H9 (cell line): ENCODE results near the gene NEURL1B. TPM values are rescaled to one million over a fixed set of nuclear protein-coding genes. Genes with fewer than 3 reads are reported as not detected.

Source experiments
- DNase-seq: peaks from one replicate; pipeline ENCODE4 v3.0.0-alpha.2; 2017
- H2AFZ ChIP-seq: one replicate; pipeline ENCODE4 v1.6.1; 2013; ENCODE audit warnings: mild to moderate bottlenecking, low read length, control low read depth, moderate library complexity
- H2AK5ac ChIP-seq: 2 replicates; pipeline ENCODE4 v1.6.1; 2013; ENCODE audit warnings: low read length, control low read depth, mixed read lengths; ENCODE audit not compliant: insufficient read length
- H2BK120ac ChIP-seq: one replicate; pipeline ENCODE4 v1.6.1; 2013; ENCODE audit warnings: low read depth, mild to moderate bottlenecking, low read length, control low read depth, inconsistent platforms; ENCODE audit not compliant: poor library complexity, severe bottlenecking
- H2BK12ac ChIP-seq: 2 replicates; pipeline ENCODE4 v1.6.1; 2013; ENCODE audit warnings: low read length, control low read depth, mixed read lengths, low read depth; ENCODE audit not compliant: insufficient read length
- H2BK15ac ChIP-seq: 2 replicates; pipeline ENCODE4 v1.6.1; 2013; ENCODE audit warnings: low read depth, low read length, control low read depth
- H2BK20ac ChIP-seq: one replicate; pipeline ENCODE4 v1.6.1; 2013; ENCODE audit warnings: low read depth, mild to moderate bottlenecking, low read length, control low read depth, inconsistent platforms; ENCODE audit not compliant: poor library complexity, severe bottlenecking
- H2BK5ac ChIP-seq: 2 replicates; pipeline ENCODE4 v1.6.1; 2013; ENCODE audit warnings: low read length, control low read depth, mixed read lengths; ENCODE audit not compliant: insufficient read length
- H3K14ac ChIP-seq: 2 replicates; pipeline ENCODE4 v1.6.1; 2013; ENCODE audit warnings: low read length, control low read depth; ENCODE audit not compliant: insufficient read depth
- H3K18ac ChIP-seq: 2 replicates; pipeline ENCODE4 v1.6.1; 2013; ENCODE audit warnings: low read depth, mild to moderate bottlenecking, mixed read lengths, low read length, control low read depth; ENCODE audit not compliant: insufficient read length
- H3K23ac ChIP-seq: 2 replicates; pipeline ENCODE4 v1.6.1; 2013; ENCODE audit warnings: low read length, control low read depth, mixed read lengths, low read depth; ENCODE audit not compliant: insufficient read length
- H3K23me2 ChIP-seq: 2 replicates; pipeline ENCODE4 v1.6.1; 2013; ENCODE audit warnings: low read depth, mild to moderate bottlenecking, mixed read lengths, low read length, control low read depth; ENCODE audit not compliant: insufficient read length, poor library complexity, severe bottlenecking
- H3K27ac ChIP-seq: 2 replicates; pipeline ENCODE4 v1.5.1; 2013; ENCODE audit warnings: low read length, control low read depth, mixed read lengths, low read depth; ENCODE audit not compliant: insufficient read length
- H3K27me3 ChIP-seq: 2 replicates; pipeline ENCODE4 v1.6.1; 2013; ENCODE audit warnings: low read length, control low read depth, inconsistent platforms; ENCODE audit not compliant: insufficient read depth
- H3K4ac ChIP-seq: 2 replicates; pipeline ENCODE4 v1.6.1; 2013; ENCODE audit warnings: low read depth, mild to moderate bottlenecking, control low read depth, inconsistent platforms, low read length, moderate library complexity
- H3K4me1 ChIP-seq: 2 replicates; pipeline ENCODE4 v1.6.1; 2013; ENCODE audit warnings: low read length, control low read depth, inconsistent platforms; ENCODE audit not compliant: insufficient read depth
- H3K4me2 ChIP-seq: 2 replicates; pipeline ENCODE4 v1.6.1; 2013; ENCODE audit warnings: low read length, control low read depth, mixed read lengths; ENCODE audit not compliant: insufficient read length, insufficient read depth
- H3K56ac ChIP-seq: 2 replicates; pipeline ENCODE4 v1.6.1; 2013; ENCODE audit warnings: low read depth, mild to moderate bottlenecking, mixed read lengths, low read length, control low read depth; ENCODE audit not compliant: insufficient read length
- H3K79me1 ChIP-seq: 2 replicates; pipeline ENCODE4 v1.6.1; 2013; ENCODE audit warnings: low read depth, mild to moderate bottlenecking, moderate library complexity, low read length, control low read depth, inconsistent platforms; ENCODE audit not compliant: insufficient read depth, poor library complexity, severe bottlenecking
- H3K79me2 ChIP-seq: 2 replicates; pipeline ENCODE4 v1.6.1; 2013; ENCODE audit warnings: low read length, control low read depth, inconsistent platforms; ENCODE audit not compliant: insufficient read depth
- H3K9ac ChIP-seq: 2 replicates; pipeline ENCODE4 v1.6.1; 2013; ENCODE audit warnings: low read length, control low read depth, mixed read lengths; ENCODE audit not compliant: insufficient read length; ENCODE audit errors: extremely low read depth
- H3K9me3 ChIP-seq: one replicate; pipeline ENCODE4 v1.6.1; 2013; ENCODE audit warnings: low read depth, low read length, inconsistent platforms; ENCODE audit not compliant: control insufficient read depth
- H3T11ph ChIP-seq: one replicate; pipeline ENCODE4 v1.6.1; 2013; ENCODE audit warnings: mild to moderate bottlenecking, low read length, control low read depth, inconsistent platforms
- H4K20me1 ChIP-seq: one replicate; pipeline ENCODE4 v1.6.1; 2013; ENCODE audit not compliant: control insufficient read depth, insufficient read length, insufficient read depth
- H4K5ac ChIP-seq: 2 replicates; pipeline ENCODE4 v1.6.1; 2013; ENCODE audit warnings: low read depth, mild to moderate bottlenecking, mixed read lengths, low read length, control low read depth; ENCODE audit not compliant: insufficient read length
- H4K8ac ChIP-seq: replicated peaks from 2 replicates; pipeline ENCODE4 v1.6.1; 2013; ENCODE audit warnings: low read length, control low read depth, mixed read lengths, low read depth; ENCODE audit not compliant: insufficient read length
- H4K91ac ChIP-seq: 2 replicates; pipeline ENCODE4 v1.6.1; 2013; ENCODE audit warnings: low read depth, mild to moderate bottlenecking, moderate library complexity, mixed read lengths, low read length, control low read depth; ENCODE audit not compliant: insufficient read length
- H3K27ac Mint-ChIP-seq, 3 experiments: 2 replicates in 2 of 3; 3 replicates in 1 of 3; pipeline ENCODE4 v1.8.0; 2020 to 2021; ENCODE audit warnings: mixed read lengths in 3 of 3, mild to moderate bottlenecking in 1 of 3, moderate library complexity in 1 of 3
- H3K27me3 Mint-ChIP-seq: 2 replicates; pipeline ENCODE4 v1.8.0; 2021; ENCODE audit warnings: low read depth, mild to moderate bottlenecking, moderate library complexity, mixed read lengths
- H3K36me3 Mint-ChIP-seq, 3 experiments: 2 replicates in 2 of 3; 3 replicates in 1 of 3; pipeline ENCODE4 v1.8.0; 2020 to 2021; ENCODE audit warnings: low read depth in 3 of 3, mixed read lengths in 3 of 3; ENCODE audit not compliant: insufficient read depth in 1 of 3
- H3K4me1 Mint-ChIP-seq, 2 experiments: 2 replicates each; pipeline ENCODE4 v1.8.0; 2020; ENCODE audit warnings: mixed read lengths in 2 of 2
- H3K4me3 Mint-ChIP-seq, 2 experiments: 2 replicates in 1 of 2; 3 replicates in 1 of 2; pipeline ENCODE4 v1.8.0; 2020 to 2021; ENCODE audit warnings: mild to moderate bottlenecking in 2 of 2, mixed read lengths in 2 of 2, moderate library complexity in 1 of 2
- H3K9me3 Mint-ChIP-seq, 2 experiments: 2 replicates in 1 of 2; 3 replicates in 1 of 2; pipeline ENCODE4 v1.8.0; 2020; ENCODE audit warnings: mild to moderate bottlenecking in 2 of 2, mixed read lengths in 2 of 2, moderate library complexity in 1 of 2
- CTCF ChIP-seq: fragments of 200-600 bp; sonication (generic); conservative IDR thresholded peaks from 3 replicates; pipeline ENCODE4 v1.8.0; 2021; ENCODE audit warnings: antibody characterized with exemption, mild to moderate bottlenecking
- WGBS: extraction: QIAGEN DNeasy Blood & Tissue Kit; methylation state at CpG from one replicate; pipeline ENCODE4 v1.1.7; 2013; ENCODE audit warnings: missing lambda C conversion rate, low lambda C conversion rate, mixed read lengths; ENCODE audit not compliant: insufficient read length; ENCODE audit errors: extremely low coverage; 5-methylcytosine and 5-hydroxymethylcytosine counted together
- total RNA-seq: library from RNA; stranded (reverse); gene quantifications from 2 replicates; pipeline ENCODE4 v1.2.1, GENCODE V29; 2021

NEURL1B gene
- total RNA-seq, 1 experiment from 2014 or later, result 3.6 TPM

GRCh38 chr5:172724242-172725183 lies 83.5 kb downstream of the NEURL1B start:
- no peaks in the 10 kb centered on the region for H3K9me3 Mint-ChIP-seq
- no peaks in the 10 kb centered on the region for H3K4me1 ChIP-seq
- H3K18ac ChIP-seq, result no peak overlapping the region
- no peaks in the 10 kb centered on the region for H3K23me2 ChIP-seq
- TF ChIP-seq CTCF, result no peak
- no peak overlapping the region for H4K5ac ChIP-seq
- H3K9ac ChIP-seq, result no peak overlapping the region
- peaks cover 2 to 3% of the 10 kb centered on the region in 2 experiments; a peak in 1 of 4 replicates for H3K4me1 Mint-ChIP-seq
- no peak overlapping the region for H3T11ph ChIP-seq
- no peaks in the 10 kb centered on the region for H3K79me1 ChIP-seq
- H3K27me3 Mint-ChIP-seq, result peaks cover 71% of the 10 kb centered on the region
- H3K23ac ChIP-seq, result no peak overlapping the region
- no peak overlapping the region for H3K4me3 Mint-ChIP-seq
- no peak overlapping the region for H2BK15ac ChIP-seq
- H3K27me3 ChIP-seq, result no peaks in the 10 kb centered on the region
- H3K27ac ChIP-seq, result no peak overlapping the region
- no peak overlapping the region for H2BK120ac ChIP-seq
- H2BK20ac ChIP-seq, result no peak overlapping the region
- no peak overlapping the region for H3K56ac ChIP-seq
- H3K27ac Mint-ChIP-seq, result no peak overlapping the region
- no peak overlapping the region for H2AFZ ChIP-seq
- H3K9me3 ChIP-seq, result no peaks in the 10 kb centered on the region
- H3K4me2 ChIP-seq, result no peak overlapping the region
- DNase-seq, result no peak
- no CpG with 5 or more reads among the region's 22 CpGs for WGBS
- no peak overlapping the region for H2AK5ac ChIP-seq
- no peak overlapping the region for H3K14ac ChIP-seq
- H3K4ac ChIP-seq, result no peak overlapping the region
- H4K8ac ChIP-seq, result no peak overlapping the region
- no peak overlapping the region for H4K91ac ChIP-seq
- no peak overlapping the region for H2BK5ac ChIP-seq
- no peaks in the 10 kb centered on the region for H4K20me1 ChIP-seq
- no peaks in the 10 kb centered on the region for H3K36me3 Mint-ChIP-seq
- no peaks in the 10 kb centered on the region for H3K79me2 ChIP-seq
- no peak overlapping the region for H2BK12ac ChIP-seq
